Parathyroid adenoma (tissue), 2 donors: Measurements from ENCODE around the gene DIP2C.

Experiments
- H2AFZ ChIP-seq: fragments of 300-600 bp; sonication (generic); one replicate; pipeline ENCODE4 v1.7.0; 2017; ENCODE audit warnings: antibody characterized with exemption, mild to moderate bottlenecking
- H3K27ac ChIP-seq: fragments of 300-600 bp; sonication (generic); one replicate; pipeline ENCODE4 v1.7.0; 2017
- H3K27me3 ChIP-seq: fragments of 300-600 bp; sonication (generic); one replicate; pipeline ENCODE4 v1.7.0; 2017; ENCODE audit warnings: low read length; ENCODE audit not compliant: control insufficient read depth, insufficient read depth
- H3K36me3 ChIP-seq: fragments of 300-600 bp; sonication (generic); one replicate; pipeline ENCODE4 v1.7.0; 2017; ENCODE audit warnings: low read length; ENCODE audit not compliant: control insufficient read depth, insufficient read depth
- H3K4me1 ChIP-seq: fragments of 300-600 bp; sonication (generic); one replicate; pipeline ENCODE4 v1.7.0; 2017; ENCODE audit warnings: control low read depth
- H3K4me2 ChIP-seq: fragments of 300-600 bp; sonication (generic); one replicate; pipeline ENCODE4 v1.7.0; 2017; ENCODE audit warnings: low read length
- H3K4me3 ChIP-seq: fragments of 300-600 bp; sonication (generic); one replicate; pipeline ENCODE4 v1.7.0; 2017; ENCODE audit warnings: low read depth, low read length
- H3K79me2 ChIP-seq: fragments of 300-600 bp; sonication (generic); one replicate; pipeline ENCODE4 v1.7.0; 2017; ENCODE audit warnings: control low read depth
- H3K9ac ChIP-seq: fragments of 300-600 bp; sonication (generic); one replicate; pipeline ENCODE4 v1.7.0; 2017; ENCODE audit warnings: mild to moderate bottlenecking
- H3K9me3 ChIP-seq: fragments of 300-600 bp; sonication (generic); one replicate; pipeline ENCODE4 v1.7.0; 2017; ENCODE audit warnings: low read length; ENCODE audit not compliant: control insufficient read depth
- TF ChIP-seq, protein P1 (sequence below): fragments of 300-600 bp; sonication (generic); IDR thresholded peaks from one replicate; pipeline ENCODE4 v1.7.0; 2017; ENCODE audit warnings: antibody characterized with exemption, mild to moderate bottlenecking
- donor health status: primary hyperparathyroidism.

The DIP2C gene

DNA sequence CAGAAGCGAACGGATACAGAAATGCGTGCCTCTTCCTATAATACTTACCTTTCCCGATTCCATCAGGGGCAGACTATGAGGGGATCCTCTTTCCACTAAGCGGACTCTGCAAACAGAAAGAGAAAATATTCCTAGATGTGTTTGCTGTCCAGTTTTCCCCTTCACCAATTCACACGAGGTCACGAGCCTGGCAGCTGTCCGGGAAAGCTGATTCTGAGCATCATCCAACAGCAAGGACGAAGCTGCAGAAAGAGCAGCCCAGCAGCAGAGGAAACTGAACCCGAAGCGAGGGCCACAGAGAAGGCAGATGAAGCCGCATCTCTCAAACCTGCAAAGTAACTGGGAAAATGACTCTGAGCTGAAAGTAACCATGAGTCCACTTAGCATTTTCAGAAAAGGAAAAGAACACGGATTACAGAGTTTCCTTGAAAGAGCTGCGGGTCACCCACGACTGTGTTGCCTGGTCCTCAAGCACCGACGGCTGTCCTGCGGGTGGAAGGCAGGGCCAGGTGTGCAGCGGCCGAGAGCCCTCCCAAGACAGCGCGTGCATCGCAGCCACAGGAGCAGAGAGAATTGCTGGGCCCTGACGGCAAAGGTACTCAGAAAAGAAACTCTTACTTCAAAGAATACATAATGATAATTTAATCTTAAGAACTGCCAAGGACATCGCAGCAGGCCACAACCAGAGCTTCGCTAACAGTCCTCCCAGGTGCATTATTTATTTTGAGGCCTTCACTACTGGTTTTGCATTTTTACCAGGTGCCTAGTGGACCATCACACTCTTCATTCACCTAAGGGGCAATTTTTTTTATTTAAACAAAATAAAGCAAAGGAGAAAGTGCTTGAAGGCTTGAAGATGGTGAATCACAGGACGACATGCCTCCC lies 400.9 kb downstream of the DIP2C start:
- Histone ChIP-seq H2AFZ (no peak overlapping the region), H3K27ac (no peak overlapping the region), H3K27me3 (no peaks in the 10 kb centered on the region), H3K9ac (no peak overlapping the region), H3K79me2 (peaks cover 2% of the 10 kb centered on the region), H3K9me3 (no peaks in the 10 kb centered on the region), H3K4me3 (no peak overlapping the region), H3K4me2 (no peak overlapping the region), H3K36me3 (no peaks in the 10 kb centered on the region), H3K4me1 (no peaks in the 10 kb centered on the region)
- TF ChIP-seq, protein P1, sequence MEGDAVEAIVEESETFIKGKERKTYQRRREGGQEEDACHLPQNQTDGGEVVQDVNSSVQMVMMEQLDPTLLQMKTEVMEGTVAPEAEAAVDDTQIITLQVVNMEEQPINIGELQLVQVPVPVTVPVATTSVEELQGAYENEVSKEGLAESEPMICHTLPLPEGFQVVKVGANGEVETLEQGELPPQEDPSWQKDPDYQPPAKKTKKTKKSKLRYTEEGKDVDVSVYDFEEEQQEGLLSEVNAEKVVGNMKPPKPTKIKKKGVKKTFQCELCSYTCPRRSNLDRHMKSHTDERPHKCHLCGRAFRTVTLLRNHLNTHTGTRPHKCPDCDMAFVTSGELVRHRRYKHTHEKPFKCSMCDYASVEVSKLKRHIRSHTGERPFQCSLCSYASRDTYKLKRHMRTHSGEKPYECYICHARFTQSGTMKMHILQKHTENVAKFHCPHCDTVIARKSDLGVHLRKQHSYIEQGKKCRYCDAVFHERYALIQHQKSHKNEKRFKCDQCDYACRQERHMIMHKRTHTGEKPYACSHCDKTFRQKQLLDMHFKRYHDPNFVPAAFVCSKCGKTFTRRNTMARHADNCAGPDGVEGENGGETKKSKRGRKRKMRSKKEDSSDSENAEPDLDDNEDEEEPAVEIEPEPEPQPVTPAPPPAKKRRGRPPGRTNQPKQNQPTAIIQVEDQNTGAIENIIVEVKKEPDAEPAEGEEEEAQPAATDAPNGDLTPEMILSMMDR, result no peak

- no peaks in the 10 kb centered on the region for H3K36me3 ChIP-seq
- H3K9ac ChIP-seq, result no peak overlapping the region
- no peak overlapping the region for H3K4me3 ChIP-seq
- H3K79me2 ChIP-seq, result no peaks in the 10 kb centered on the region
- TF ChIP-seq, protein P1, result no peak
- H3K27ac ChIP-seq, result no peak overlapping the region
- no peaks in the 10 kb centered on the region for H3K4me1 ChIP-seq
- H2AFZ ChIP-seq, result no peak overlapping the region
- H3K4me2 ChIP-seq, result no peak overlapping the region
- H3K9me3 ChIP-seq, result no peaks in the 10 kb centered on the region
- no peaks in the 10 kb centered on the region for H3K27me3 ChIP-seq
These were observed 401.7 kb downstream of the DIP2C start for GRCh38 chr10:287814-288213.

- no peaks in the 10 kb centered on the region for H3K9me3 ChIP-seq
- no peaks in the 10 kb centered on the region for H3K79me2 ChIP-seq
- no peaks in the 10 kb centered on the region for H3K4me1 ChIP-seq
- H3K9ac ChIP-seq, result no peak overlapping the region
- H3K27ac ChIP-seq, result no peak overlapping the region
- TF ChIP-seq, protein P1, result no peak
- no peak overlapping the region for H3K4me2 ChIP-seq
- no peak overlapping the region for H2AFZ ChIP-seq
- H3K27me3 ChIP-seq, result no peaks in the 10 kb centered on the region
- H3K4me3 ChIP-seq, result no peak overlapping the region
- no peaks in the 10 kb centered on the region for H3K36me3 ChIP-seq
These were observed 402.3 kb downstream of the DIP2C start for GRCh38 chr10:287026-287709.

DNA sequence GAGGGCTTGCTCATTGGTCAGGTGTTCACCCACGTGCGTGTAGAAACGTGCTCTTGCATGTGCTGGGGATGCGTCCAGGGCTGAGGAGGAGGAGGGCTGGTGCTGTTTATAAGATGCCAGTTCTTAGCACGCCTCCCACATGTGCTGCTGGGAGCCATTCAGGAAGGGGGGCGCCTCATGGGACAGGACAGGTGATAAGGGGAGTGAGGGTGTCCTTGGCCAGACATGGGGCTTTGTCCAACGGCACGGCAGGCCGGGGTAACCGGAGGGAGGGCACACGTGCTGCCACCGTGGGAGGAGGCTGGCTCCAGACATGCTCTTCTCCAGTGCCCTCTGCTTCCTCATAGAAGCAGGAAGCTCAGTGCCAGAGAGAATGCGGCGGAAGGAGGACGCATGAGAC lies 404.3 kb downstream of the DIP2C start:
- H3K27ac ChIP-seq, result no peak overlapping the region
- no peak overlapping the region for H2AFZ ChIP-seq
- no peak overlapping the region for H3K4me2 ChIP-seq
- no peaks in the 10 kb centered on the region for H3K36me3 ChIP-seq
- H3K4me1 ChIP-seq, result no peaks in the 10 kb centered on the region
- H3K27me3 ChIP-seq, result no peaks in the 10 kb centered on the region
- no peak overlapping the region for H3K9ac ChIP-seq
- no peaks in the 10 kb centered on the region for H3K79me2 ChIP-seq
- no peaks in the 10 kb centered on the region for H3K9me3 ChIP-seq
- H3K4me3 ChIP-seq, result no peak overlapping the region
- TF ChIP-seq, protein P1, result no peak
